ENCODE data around the gene SCAF8. TPM values are rescaled to one million over a fixed set of nuclear protein-coding genes. Genes with fewer than 3 reads are reported as not detected.
"Not testable (repeated sequence)": the region's sequence is repeated elsewhere in the genome, so short reads cannot be mapped to it uniquely, and the experiment has no call there.

SCAF8 gene
- total and polyA plus RNA-seq, 7 experiments from 2014 or later, result 12.4 to 69.2 (median 49.1) TPM

DNA sequence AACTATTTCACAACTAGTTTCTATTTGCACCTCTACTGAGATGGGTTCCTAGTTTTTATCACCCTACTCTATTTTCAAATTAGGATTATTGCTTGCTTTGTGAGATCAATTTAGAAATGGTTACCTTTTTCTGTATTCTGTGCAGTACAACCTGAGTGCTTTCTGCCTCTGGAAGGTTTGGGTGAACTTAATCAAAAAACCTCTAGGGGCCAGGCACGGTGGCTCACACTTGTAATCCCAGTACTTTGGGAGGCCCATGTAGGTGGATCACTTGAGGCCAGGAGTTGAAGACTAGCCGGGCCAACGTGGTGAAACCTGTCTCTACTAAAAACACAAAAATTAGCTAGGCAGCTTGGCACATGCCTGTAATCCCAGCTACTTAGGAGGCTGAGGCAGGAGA lies 63.3 kb downstream of the SCAF8 start:
- no peaks in the 10 kb centered on the region for H3K9me3 ChIP-seq (ENCODE audit: control insufficient read depth in 2 of 3, low read length in 3 of 3)
- H3K27ac ChIP-seq (ENCODE audit: low read depth, low read length), result no peak overlapping the region
- Mint-ChIP-seq H3K4me1 (peaks cover 14 to 43% (median 31%) of the 10 kb centered on the region in 7 donors), H3K27me3 (no peaks in the 10 kb centered on the region), H3K9me3 (no peaks in the 10 kb centered on the region), H3K27ac (peak overlapping the region in 5 of 9 donors; percentile 19 to 63 (median 39)), H3K4me3 (no peak overlapping the region), H3K36me3 (peaks cover 4 to 52% (median 29%) of the 10 kb centered on the region in 5 donors)
- no peaks in the 10 kb centered on the region for H3K4me1 ChIP-seq (ENCODE audit: control insufficient read depth in 2 of 2, insufficient read depth in 2 of 2, low read length in 2 of 2)
- intact Hi-C loops (cut with micrococcal nuclease), result no loop called here
- CTCF ChIA-PET, result interaction anchor here (0.6 to 1.5 kb wide), 3 partner anchors 17 to 358 kb away, joined by 3 to 8 read pairs (median 3); no protein-coding TSS in a partner anchor
- POLR2A ChIA-PET, result no interaction called here
- H3K4me3 ChIP-seq (ENCODE audit: low read length), result no peak overlapping the region
- H3K36me3 ChIP-seq (ENCODE audit: control insufficient read depth in 2 of 3, insufficient read depth in 3 of 3, low read length in 3 of 3), result peaks cover 0 to 31% (median 26%) of the 10 kb centered on the region in 3 experiments
- ATAC-seq, result no peak
- H3K27me3 ChIP-seq (ENCODE audit: control insufficient read depth in 2 of 2, insufficient read depth in 2 of 2, low read length in 2 of 2), result no peaks in the 10 kb centered on the region
- no peak for DNase-seq

DNA sequence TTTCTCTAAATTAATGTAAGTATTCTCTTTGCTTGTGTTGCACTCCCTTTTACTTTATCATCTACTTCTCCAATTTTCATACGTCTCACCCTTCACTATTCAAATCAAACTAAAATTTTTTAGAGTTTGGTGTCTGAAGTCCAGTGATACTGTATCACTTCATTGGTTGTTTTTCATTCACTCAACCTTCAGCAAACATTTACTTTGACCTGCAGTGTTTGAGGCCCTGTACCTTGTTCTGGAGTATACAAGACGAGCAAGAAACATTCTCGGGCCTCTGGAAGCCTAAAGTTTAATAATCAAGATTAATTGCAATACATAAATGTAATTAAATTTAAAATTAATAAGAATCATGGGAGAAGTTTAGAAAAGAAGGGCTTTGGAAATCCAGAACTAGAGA lies 64.6 kb downstream of the SCAF8 start:
- POLR2A ChIA-PET, result no interaction called here
- H3K4me3 ChIP-seq (ENCODE audit: low read length), result no peak overlapping the region
- CTCF ChIA-PET, result interaction anchor here (1.5 kb wide), 1 partner anchor 122 kb away, joined by 8 read pairs; no protein-coding TSS in a partner anchor
- Mint-ChIP-seq H3K4me3 (no peak overlapping the region), H3K27ac (peak overlapping the region in 2 of 9 donors; percentile 37 to 74), H3K9me3 (no peaks in the 10 kb centered on the region), H3K4me1 (peaks cover 14 to 34% (median 19%) of the 10 kb centered on the region in 7 donors), H3K27me3 (no peaks in the 10 kb centered on the region), H3K36me3 (peaks cover 4 to 39% (median 21%) of the 10 kb centered on the region in 5 donors)
- no peaks in the 10 kb centered on the region for H3K9me3 ChIP-seq (ENCODE audit: control insufficient read depth in 2 of 3, low read length in 3 of 3)
- intact Hi-C loops (cut with micrococcal nuclease), result no loop called here
- no peaks in the 10 kb centered on the region for H3K27me3 ChIP-seq (ENCODE audit: control insufficient read depth in 2 of 2, insufficient read depth in 2 of 2, low read length in 2 of 2)
- ATAC-seq (no peak), DNase-seq (no peak)
- H3K4me1 ChIP-seq (ENCODE audit: control insufficient read depth in 2 of 2, insufficient read depth in 2 of 2, low read length in 2 of 2), result no peaks in the 10 kb centered on the region
- H3K27ac ChIP-seq (ENCODE audit: low read depth, low read length), result no peak overlapping the region
- peaks cover 0 to 27% (median 24%) of the 10 kb centered on the region in 3 experiments for H3K36me3 ChIP-seq (ENCODE audit: control insufficient read depth in 2 of 3, insufficient read depth in 3 of 3, low read length in 3 of 3)

DNA sequence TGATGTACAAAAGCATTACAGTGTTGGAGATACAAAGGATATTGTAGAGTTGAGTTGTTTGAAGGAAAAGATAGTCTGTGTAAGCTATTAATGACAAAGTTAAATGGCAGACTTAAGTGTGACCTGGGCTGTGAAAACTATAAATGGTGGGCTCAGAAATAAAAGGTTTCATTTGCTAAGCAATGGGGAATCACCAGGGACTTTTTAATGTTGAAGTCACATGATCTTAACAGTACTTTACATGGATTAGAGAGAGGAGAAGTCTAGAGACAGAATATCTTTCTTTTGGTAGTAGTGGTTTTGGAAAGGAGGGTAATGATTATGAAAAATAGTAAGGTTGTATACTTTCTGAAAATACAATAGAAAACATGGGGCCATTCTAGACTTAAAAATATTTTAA lies 67.1 kb downstream of the SCAF8 start:
- Histone ChIP-seq H3K27me3 (ENCODE audit: control insufficient read depth in 2 of 2, insufficient read depth in 2 of 2, low read length in 2 of 2) (no peaks in the 10 kb centered on the region), H3K4me1 (ENCODE audit: control insufficient read depth in 2 of 2, insufficient read depth in 2 of 2, low read length in 2 of 2) (no peaks in the 10 kb centered on the region), H3K27ac (ENCODE audit: low read depth, low read length) (peak overlapping the region; percentile 20), H3K36me3 (ENCODE audit: control insufficient read depth in 2 of 3, insufficient read depth in 3 of 3, low read length in 3 of 3) (peaks cover 4 to 19% (median 17%) of the 10 kb centered on the region in 3 experiments), H3K4me3 (ENCODE audit: low read length) (no peak overlapping the region), H3K9me3 (ENCODE audit: control insufficient read depth in 2 of 3, low read length in 3 of 3) (no peaks in the 10 kb centered on the region)
- CTCF ChIA-PET, result no interaction called here
- no peak overlapping the region for H3K4me3 Mint-ChIP-seq
- H3K9me3 Mint-ChIP-seq, result no peaks in the 10 kb centered on the region
- intact Hi-C loops (cut with micrococcal nuclease), result loop anchor here in 1 of 2 donors (2.0 kb wide), 1 partner anchor 14 kb away; no protein-coding TSS in a partner anchor
- DNase-seq (no peak), ATAC-seq (peak; percentile 26)
- H3K36me3 Mint-ChIP-seq, result peaks cover 4 to 36% (median 16%) of the 10 kb centered on the region in 5 donors
- no peaks in the 10 kb centered on the region for H3K27me3 Mint-ChIP-seq
- peak overlapping the region; percentile 24 to 89 (median 60) for H3K27ac Mint-ChIP-seq
- peaks cover 13 to 35% (median 23%) of the 10 kb centered on the region in 7 donors for H3K4me1 Mint-ChIP-seq
- POLR2A ChIA-PET, result no interaction called here

DNA sequence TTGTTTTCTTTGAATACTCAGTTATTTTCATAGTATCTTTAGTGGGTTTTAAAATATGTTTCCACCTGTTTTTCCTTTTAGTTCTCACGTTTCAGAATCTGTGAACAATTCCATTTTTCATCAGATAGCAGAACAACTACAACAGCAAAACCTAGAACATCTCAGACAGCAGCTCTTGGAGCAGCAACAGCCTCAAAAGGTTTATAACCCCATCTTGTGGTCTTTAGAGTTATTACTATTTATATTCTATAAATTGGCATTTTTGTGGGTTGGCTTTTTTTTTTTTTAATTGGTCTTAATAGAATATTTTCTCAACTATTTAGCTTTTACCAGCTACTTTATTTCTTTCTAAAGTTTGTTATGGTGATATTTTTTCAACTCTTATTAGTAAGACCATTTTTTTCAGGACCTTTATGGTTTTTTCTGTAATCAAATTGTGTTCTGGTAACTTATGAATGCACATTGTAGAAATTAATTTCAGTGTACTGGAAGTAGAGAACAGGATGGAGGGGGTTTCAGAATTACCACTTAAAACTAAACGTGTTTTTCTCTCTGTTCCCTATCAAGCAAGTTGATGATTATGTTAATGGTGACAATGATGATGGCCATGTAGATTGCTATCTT lies 72.2 kb downstream of the SCAF8 start:
- H3K27me3 ChIP-seq (ENCODE audit: control insufficient read depth in 2 of 2, insufficient read depth in 2 of 2, low read length in 2 of 2), result no peaks in the 10 kb centered on the region
- POLR2A ChIA-PET, result interaction anchor here (1.2 kb wide), 2 partner anchors 9 to 73 kb away, joined by 3 to 4 read pairs; no protein-coding TSS in a partner anchor
- no peak overlapping the region for H3K4me3 Mint-ChIP-seq
- H3K4me3 ChIP-seq (ENCODE audit: low read length), result no peak overlapping the region
- H3K4me1 ChIP-seq (ENCODE audit: control insufficient read depth in 2 of 2, insufficient read depth in 2 of 2, low read length in 2 of 2), result no peaks in the 10 kb centered on the region
- DNase-seq, result peak in 7 of 9 donors; percentile 16 to 59 (median 44)
- H3K4me1 Mint-ChIP-seq, result peaks cover 1 to 8% (median 5%) of the 10 kb centered on the region in 7 donors
- peaks cover 4 to 37% (median 28%) of the 10 kb centered on the region in 5 donors for H3K36me3 Mint-ChIP-seq
- no peaks in the 10 kb centered on the region for H3K9me3 ChIP-seq (ENCODE audit: control insufficient read depth in 2 of 3, low read length in 3 of 3)
- peaks cover 19 to 45% (median 28%) of the 10 kb centered on the region in 3 experiments for H3K36me3 ChIP-seq (ENCODE audit: control insufficient read depth in 2 of 3, insufficient read depth in 3 of 3, low read length in 3 of 3)
- H3K27ac ChIP-seq (ENCODE audit: low read depth, low read length), result no peak overlapping the region
- ATAC-seq, result peak; percentile 80
- intact Hi-C loops (cut with micrococcal nuclease), result loop anchor here (1.0 to 2.0 kb wide), 6 partner anchors 13 to 651 kb away; partner anchors contain the start of gene SCAF8 (in 2 of the 2)
- CTCF ChIA-PET, result interaction anchor here (0.6 to 7.3 kb wide), 8 partner anchors 13 to 641 kb away, joined by 3 to 105 read pairs (median 3); no protein-coding TSS in a partner anchor
- no peaks in the 10 kb centered on the region for H3K9me3 Mint-ChIP-seq
- peak overlapping the region in 3 of 9 donors; percentile 26 to 66 (median 48) for H3K27ac Mint-ChIP-seq
- no peaks in the 10 kb centered on the region for H3K27me3 Mint-ChIP-seq

GRCh38 chr6:154806804-154807203 lies 73.6 kb downstream of the SCAF8 start:
- Mint-ChIP-seq H3K27ac (peak overlapping the region in 1 of 9 donors; percentile 2), H3K4me3 (no peak overlapping the region), H3K4me1 (peaks cover 0 to 7% (median 3%) of the 10 kb centered on the region in 7 donors), H3K27me3 (no peaks in the 10 kb centered on the region), H3K9me3 (peaks cover 0 to 2% (median 0%) of the 10 kb centered on the region in 11 donors), H3K36me3 (peaks cover 9 to 51% (median 40%) of the 10 kb centered on the region in 5 donors)
- ChIA-PET CTCF (interaction anchor here (0.7 to 7.3 kb wide), 5 partner anchors 14 to 131 kb away, joined by 3 to 105 read pairs (median 3); no protein-coding TSS in a partner anchor), POLR2A (no interaction called here)
- ATAC-seq, result no peak
- Histone ChIP-seq H3K27me3 (ENCODE audit: control insufficient read depth in 2 of 2, insufficient read depth in 2 of 2, low read length in 2 of 2) (no peaks in the 10 kb centered on the region), H3K4me1 (ENCODE audit: control insufficient read depth in 2 of 2, insufficient read depth in 2 of 2, low read length in 2 of 2) (no peaks in the 10 kb centered on the region), H3K4me3 (ENCODE audit: low read length) (no peak overlapping the region), H3K9me3 (ENCODE audit: control insufficient read depth in 2 of 3, low read length in 3 of 3) (no peaks in the 10 kb centered on the region), H3K27ac (ENCODE audit: low read depth, low read length) (no peak overlapping the region), H3K36me3 (ENCODE audit: control insufficient read depth in 2 of 3, insufficient read depth in 3 of 3, low read length in 3 of 3) (peaks cover 21 to 51% (median 28%) of the 10 kb centered on the region in 3 experiments)
- intact Hi-C loops (cut with micrococcal nuclease), result no loop called here
- DNase-seq, result no peak

DNA sequence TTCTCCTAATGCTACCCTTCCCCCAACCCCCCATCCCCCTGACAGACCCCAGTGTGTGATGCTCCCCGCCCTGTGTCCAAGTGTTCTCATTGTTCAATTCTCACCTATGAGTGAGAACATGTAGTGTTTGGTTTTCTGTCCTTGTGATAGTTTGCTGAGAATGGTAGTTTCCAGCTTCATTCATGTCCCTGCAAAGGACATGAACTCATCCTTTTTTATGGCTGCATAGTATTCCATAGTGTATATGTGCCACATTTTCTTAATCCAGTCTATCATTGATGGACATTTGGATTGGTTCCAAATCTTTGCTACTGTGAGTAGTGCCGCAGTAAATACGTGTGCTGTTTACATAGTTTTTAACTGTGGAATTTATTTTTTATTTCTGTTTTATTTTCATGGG lies 78.4 kb downstream of the SCAF8 start:
- H3K4me3 ChIP-seq (ENCODE audit: low read length); H3K9me3 Mint-ChIP-seq; H3K27me3 Mint-ChIP-seq; CTCF ChIA-PET; DNase-seq; H3K27me3 ChIP-seq (ENCODE audit: control insufficient read depth in 2 of 2, insufficient read depth in 2 of 2, low read length in 2 of 2); H3K9me3 ChIP-seq (ENCODE audit: control insufficient read depth in 2 of 3, low read length in 3 of 3); intact Hi-C loops (cut with micrococcal nuclease); H3K27ac ChIP-seq (ENCODE audit: low read depth, low read length); H3K4me1 ChIP-seq (ENCODE audit: control insufficient read depth in 2 of 2, insufficient read depth in 2 of 2, low read length in 2 of 2); H3K4me3 Mint-ChIP-seq; POLR2A ChIA-PET; H3K27ac Mint-ChIP-seq; ATAC-seq: not testable (repeated sequence)
- peaks cover 30 to 85% (median 30%) of the 10 kb centered on the region in 3 experiments for H3K36me3 ChIP-seq (ENCODE audit: control insufficient read depth in 2 of 3, insufficient read depth in 3 of 3, low read length in 3 of 3)
- Mint-ChIP-seq H3K4me1 (peaks cover 0 to 10% (median 1%) of the 10 kb centered on the region in 7 donors), H3K36me3 (peaks cover 18 to 72% (median 50%) of the 10 kb centered on the region in 5 donors)

Data from naive thymus-derived CD4-positive, alpha-beta T cell (primary cell).